Right renal cortex interstitium (tissue), 3 donors: ENCODE results near the gene ZNF483. TPM values are rescaled to one million over a fixed set of nuclear protein-coding genes. Genes with fewer than 3 reads are reported as not detected.
A peak's percentile ranks its signal among the peaks of the same experiment; 100 is the strongest.
"Not testable (repeated sequence)": the region's sequence is repeated elsewhere in the genome, so short reads cannot be mapped to it uniquely, and the experiment has no call there.

ENCODE experiments used
- DNase-seq, 3 donors: peaks; one replicate each; pipeline ENCODE4 v3.0.0-alpha.2; 2013; ENCODE audit warnings: low read depth in 3 of 3, low spot score in 2 of 3
- polyA plus RNA-seq, 3 donors: library from polyadenylated mRNA; unstranded; fragments of 120-200 nt; gene quantifications; one replicate each; pipeline ENCODE4 v1.2.1, GENCODE V29; 2013; ENCODE audit not compliant: insufficient read length in 3 of 3

Gene ZNF483
- polyA plus RNA-seq = 1 to 10 TPM; 2.2 to 2.7 (median 2.3) TPM

DNA sequence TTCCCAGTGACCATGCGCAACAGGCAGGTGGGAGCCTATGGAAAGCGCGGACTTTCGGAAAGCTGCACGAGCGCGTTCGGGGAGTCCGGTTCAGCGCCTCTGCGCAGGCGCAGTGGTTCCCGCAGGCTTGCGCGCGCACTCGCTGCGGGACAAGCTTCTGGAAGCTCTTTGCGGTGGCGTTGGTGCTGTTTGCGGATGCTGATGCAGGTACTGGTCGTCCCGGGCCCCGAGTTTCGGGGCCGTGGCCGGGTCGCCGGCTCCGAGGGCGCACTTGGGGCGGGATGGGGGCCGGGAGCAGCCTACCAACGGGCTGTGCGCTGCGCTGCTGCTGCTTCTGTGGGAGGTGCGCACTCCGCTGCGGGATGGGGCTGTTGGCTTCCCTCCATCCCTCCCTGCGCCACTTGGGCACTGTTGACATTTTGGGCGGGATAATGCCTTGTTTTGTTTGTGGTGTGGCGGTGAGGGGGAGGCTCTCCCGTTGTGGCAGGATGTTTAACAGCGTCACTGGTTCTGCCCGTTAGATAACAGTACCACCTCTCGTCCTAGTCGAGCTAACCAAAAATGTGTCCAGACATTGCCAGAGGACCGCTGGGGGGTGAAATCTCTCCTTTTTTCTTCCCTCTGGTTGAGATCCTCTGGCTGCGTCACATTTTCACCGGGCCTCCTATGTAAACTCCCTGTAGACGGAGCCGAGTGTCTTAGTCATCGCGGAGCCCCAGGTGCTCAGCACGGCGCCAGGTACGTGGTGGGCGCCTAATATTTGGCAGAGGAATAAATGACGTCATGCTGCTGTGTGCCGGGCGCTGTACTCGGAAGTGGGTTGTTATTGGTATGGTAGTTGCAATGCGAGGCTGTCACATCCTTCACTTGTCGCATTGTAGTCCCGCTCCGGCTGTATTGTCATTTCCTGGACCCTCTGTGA lies at the start of gene ZNF483:
TSS of gene ZNF483 (plus strand) at position 124 of the 922 bp plus-strand sequence. CDS start 2,217 bp downstream, outside the sequence.
- peak; percentile 70 to 74 (median 72) for DNase-seq

- DNase-seq = no peak
These were observed 49.8 kb upstream of the ZNF483 start for GRCh38 chr9:111475195-111475594.

DNA sequence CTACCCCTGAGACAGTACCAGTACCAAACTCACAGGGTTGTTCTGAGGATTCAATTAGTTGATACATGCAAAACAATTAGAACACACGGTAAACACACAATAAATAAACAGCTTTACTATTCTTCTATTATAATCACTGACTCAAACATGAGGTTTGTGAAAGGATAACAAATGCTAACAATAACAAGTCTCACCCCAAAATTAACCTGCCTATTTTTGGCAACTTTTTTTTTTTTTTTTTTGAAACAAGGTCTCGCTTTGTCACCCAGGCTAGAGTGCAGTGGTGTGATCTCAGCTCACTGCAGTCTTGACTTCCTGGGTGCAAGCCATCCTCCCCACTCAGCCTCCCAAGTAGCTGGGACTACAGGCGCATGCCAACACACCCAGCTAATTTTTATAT lies 47.3 kb upstream of the ZNF483 start:
- DNase-seq = no peak

DNA sequence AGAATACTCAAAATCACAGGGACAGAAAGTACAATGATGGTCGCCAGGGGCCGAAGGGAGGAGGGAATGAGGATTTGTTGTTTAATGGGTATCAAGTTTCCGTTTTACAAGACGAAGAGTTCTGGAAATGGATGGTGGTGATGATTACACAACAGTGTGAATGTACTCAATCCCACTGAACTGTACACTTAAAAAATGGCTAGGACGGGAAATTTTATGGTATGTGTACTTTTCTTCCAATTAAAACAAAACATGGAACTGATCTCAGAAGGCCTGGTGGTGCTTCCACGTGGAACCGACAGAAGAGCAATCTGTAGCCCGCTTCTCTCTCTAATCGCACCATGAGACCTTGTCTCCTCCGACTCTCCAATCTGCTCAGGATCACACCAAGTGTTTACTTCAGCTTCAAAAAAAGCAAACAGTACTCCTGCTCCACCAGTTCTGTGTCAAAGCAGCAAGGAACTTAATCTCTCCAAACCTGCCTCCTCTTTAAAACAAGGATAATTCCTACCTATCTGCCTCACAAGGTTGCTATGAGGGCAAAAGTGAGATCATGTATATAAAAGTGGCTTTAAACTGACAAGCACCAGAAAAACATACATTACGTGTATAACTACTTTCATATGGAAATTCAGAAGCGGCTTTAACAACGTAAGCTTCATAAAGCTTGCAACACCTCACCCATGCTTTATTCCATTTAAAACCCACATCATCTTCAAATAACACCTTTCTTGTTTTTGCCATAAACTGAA lies 42.9 kb upstream of the ZNF483 start:
- DNase-seq = peak in 2 of 3 donors; percentile 14 to 15

DNA sequence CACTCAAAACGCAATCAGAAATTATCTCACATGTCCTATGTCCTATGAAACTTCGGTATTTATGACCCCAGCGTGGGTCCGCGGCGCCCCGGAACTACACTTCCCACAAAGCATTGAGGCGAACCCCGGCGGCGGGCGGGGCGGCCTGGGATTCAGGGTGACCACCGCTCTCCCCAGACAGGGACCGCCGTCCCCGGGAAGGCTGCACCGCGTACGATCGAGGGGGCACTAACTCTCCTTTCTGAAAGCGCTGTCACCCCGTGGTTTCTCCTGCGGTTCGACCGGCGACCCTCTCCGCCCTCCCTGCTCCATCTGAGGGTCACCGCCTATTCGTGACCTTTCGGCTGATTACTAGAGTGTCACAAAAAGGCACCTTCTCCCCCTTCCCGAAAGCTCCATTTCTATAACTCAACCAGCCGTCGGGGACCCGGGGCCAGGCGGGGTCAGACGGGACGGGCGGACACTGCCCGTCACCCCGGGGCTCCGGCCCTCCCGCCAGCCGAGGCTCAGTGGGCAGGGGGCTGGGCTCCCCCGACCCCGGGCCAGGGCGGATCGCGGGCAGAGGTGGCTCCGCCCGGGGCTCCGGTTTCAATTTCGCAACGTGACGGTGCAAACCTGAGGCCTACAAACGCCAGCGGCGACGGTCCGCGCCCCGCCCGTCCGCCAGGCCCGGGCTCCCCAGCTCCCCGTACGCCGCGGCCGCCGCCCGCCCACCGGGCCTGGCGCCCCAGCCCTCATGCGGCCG lies 42.1 kb upstream of the ZNF483 start:
- peak; percentile 31 to 52 (median 45) for DNase-seq

DNA sequence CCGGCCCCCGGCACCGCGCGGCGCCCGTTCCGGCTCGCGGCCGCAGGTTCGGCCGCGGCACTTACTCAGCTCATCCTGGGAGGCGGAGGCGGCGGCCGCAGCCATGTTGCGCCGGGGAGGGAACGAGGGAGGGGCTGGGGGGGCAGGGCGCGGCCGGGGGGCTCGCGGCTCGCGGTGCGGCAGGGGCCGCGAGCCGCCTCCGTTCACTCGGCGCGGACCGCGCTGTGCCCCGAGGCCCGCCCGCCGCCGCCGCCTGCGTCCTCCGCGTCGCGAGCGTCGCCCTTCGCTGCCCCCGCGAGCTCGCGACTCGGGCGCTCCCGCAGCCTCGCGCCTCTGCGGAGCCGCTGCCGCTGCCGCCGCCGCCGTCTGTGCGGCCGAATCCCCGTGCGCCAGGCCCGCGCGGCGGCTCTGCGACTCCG lies 41.5 kb upstream of the ZNF483 start:
- DNase-seq = no peak

GRCh38 chr9:111483858-111484571 lies 41.0 kb upstream of the ZNF483 start, which contains the start of gene ECPAS:
Gene ECPAS, minus strand, starts transcription at chr9:111484383. Its CDS starts 11,465 bp downstream, at chr9:111472918.
- DNase-seq = peak; percentile 29 to 47 (median 45)

GRCh38 chr9:111484572-111484894 lies 40.4 kb upstream of the ZNF483 start:
- peak in 1 of 3 donors; percentile 8 for DNase-seq

- not testable (repeated sequence) for DNase-seq
These were observed 27.8 kb upstream of the ZNF483 start for GRCh38 chr9:111497196-111497595.

DNA sequence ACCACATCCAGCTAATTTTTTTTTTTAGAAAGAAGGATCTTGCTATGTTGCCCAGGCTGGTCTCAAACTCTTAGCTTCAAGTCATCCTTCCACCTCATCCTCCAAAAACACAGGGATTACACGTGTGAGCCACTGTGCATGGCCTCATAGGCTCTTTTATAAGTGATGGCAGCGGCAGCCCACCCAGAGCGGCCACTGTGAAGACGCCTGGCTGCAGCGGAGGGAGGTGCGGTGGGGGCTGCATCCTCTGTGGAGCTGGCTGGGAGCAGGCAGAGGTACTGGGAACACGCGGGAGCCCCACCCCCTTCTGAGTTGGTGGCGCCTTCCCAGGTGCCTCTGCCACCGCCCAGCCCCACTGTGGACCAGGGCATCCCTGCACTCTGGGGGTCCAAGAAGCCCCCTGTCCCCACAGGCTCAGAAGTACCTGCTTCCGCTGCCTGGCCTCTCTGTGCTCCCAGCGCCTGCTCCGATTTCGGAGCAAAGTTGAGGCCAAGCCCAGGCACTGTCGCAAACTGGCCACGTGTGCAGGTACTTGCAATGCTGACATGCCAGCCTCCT lies 23.9 kb upstream of the ZNF483 start:
- no peak for DNase-seq

- no peak for DNase-seq
These were observed 23.3 kb upstream of the ZNF483 start for GRCh38 chr9:111501648-111502047.

- DNase-seq = no peak
These were observed 22.5 kb upstream of the ZNF483 start for GRCh38 chr9:111502506-111502905.

- not testable (repeated sequence) for DNase-seq
These were observed 13.4 kb upstream of the ZNF483 start for GRCh38 chr9:111511581-111511980.

DNA sequence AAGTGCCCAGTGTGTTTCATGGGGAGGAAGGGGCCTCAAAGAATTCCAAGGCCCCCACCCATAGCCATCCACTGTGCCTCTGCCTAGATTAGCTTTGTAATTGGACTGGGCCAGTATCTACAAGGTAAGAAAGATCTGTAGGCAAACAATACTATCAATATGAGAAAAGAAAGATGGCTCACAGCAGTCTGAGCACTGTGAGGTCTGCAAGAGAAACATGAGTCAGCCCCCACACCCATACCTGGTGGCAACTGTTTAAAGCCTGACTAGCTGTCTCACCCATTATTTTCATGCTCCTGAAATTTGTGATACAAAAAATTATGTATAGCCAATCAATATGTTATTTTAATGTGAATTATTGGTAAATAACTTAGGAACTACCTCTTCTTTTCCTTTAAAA lies 10.0 kb upstream of the ZNF483 start:
- DNase-seq = no peak

DNA sequence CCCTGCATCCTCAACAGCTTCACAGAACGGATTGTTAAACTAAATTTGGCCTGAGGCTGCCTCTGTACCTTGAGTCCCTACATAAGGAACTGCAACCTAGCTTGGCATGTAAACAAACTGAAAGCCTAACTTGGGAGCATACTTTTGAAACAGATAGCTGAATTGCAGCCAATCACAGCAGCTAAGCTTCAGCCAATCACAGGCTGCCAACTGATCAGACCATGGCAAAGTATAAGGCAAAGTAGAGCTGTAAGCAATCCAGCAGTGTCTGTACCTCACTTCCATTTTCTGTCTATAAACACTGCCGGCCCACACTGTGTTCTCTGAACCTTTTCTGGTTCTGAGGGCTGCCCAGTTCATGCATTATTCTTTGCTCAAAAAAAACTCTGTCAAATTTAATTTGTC lies 8.9 kb upstream of the ZNF483 start:
- no peak for DNase-seq

GRCh38 chr9:111524731-111525055 lies 286 bp upstream of the ZNF483 start:
- no peak for DNase-seq

DNA sequence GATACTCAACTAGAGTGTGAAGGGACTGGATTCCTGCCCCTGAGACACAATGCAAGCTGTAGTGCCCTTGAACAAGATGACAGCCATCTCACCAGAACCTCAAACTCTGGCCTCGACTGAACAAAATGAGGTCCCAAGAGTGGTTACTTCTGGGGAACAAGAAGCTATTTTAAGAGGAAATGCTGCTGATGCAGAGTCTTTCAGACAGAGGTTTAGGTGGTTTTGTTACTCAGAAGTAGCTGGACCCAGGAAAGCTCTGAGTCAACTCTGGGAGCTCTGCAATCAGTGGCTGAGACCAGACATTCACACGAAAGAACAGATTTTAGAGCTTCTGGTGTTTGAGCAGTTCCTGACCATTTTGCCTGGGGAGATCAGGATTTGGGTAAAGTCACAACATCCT lies 2.4 kb downstream of the ZNF483 start:
- DNase-seq = no peak

DNA sequence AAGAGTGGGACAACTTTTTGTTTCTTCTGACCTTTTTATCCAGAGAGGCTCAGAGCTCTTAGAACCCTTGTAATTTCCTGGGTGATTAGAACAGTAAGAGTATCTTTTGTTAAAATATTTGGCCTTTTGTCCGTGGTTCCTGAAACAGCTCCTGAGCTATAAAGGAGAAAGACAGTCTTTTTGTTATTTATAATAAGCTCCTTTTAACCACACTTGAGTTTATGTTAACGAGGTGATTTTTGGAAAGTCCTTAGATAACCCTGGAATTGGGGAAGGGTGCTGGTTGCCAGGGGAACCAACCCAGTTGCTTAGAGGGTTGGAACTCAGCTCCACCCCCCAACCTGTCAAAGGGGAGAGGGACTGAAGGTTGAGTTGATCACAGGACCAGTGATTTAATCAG lies 4.8 kb downstream of the ZNF483 start:
- no peak for DNase-seq

GRCh38 chr9:111531716-111532115 lies 6.7 kb downstream of the ZNF483 start:
- no peak for DNase-seq
